PC-9 (cell line): ENCODE measurements around the gene MAGI1.

ENCODE experiments used
- EZH2 ChIP-seq: fragments of 200-600 bp; sonication (generic); IDR thresholded peaks from 2 replicates; pipeline ENCODE4 v1.8.0; 2017; ENCODE audit warnings: antibody characterized with exemption, low read depth
- TF ChIP-seq, protein P1 (sequence below): fragments of 200-600 bp; sonication (generic); conservative IDR thresholded peaks from 2 replicates; pipeline ENCODE4 v1.6.1; 2017; ENCODE audit warnings: mixed run types, antibody characterized with exemption, mild to moderate bottlenecking, moderate library complexity

DNA sequence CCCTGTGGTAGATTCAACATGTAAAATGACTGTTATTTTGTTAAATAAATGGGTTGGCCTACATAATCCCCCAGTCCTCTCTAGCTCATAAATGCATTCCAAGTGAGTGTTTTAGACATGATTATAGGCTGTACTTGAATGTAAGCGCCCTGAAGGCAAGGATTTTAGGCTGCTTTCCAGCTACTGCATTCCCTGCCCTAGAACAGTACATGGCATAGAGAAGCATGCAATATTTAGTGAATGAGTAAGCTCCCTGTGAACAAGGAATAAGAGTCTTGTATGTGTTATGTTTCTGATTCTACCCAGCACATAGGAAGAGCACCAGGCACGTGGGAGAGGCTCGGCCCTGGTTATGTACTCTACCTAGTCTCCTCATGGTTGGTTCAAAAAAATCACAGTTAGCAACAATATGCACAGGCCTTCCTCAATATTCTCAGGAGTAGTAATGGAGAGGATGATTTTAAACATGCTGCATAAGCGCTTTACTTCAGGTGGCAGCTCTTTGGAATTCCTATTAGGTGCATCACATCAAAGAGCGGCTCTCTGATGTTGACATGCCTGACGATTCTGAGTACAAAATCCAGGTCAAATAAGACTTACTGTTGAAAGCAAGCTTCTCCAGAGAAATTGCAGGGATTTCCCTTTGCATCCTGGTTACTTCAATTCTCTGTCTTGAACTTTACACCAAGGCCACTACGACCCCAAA, 456.6 kb downstream of the MAGI1 start:
- TF ChIP-seq, protein P1, sequence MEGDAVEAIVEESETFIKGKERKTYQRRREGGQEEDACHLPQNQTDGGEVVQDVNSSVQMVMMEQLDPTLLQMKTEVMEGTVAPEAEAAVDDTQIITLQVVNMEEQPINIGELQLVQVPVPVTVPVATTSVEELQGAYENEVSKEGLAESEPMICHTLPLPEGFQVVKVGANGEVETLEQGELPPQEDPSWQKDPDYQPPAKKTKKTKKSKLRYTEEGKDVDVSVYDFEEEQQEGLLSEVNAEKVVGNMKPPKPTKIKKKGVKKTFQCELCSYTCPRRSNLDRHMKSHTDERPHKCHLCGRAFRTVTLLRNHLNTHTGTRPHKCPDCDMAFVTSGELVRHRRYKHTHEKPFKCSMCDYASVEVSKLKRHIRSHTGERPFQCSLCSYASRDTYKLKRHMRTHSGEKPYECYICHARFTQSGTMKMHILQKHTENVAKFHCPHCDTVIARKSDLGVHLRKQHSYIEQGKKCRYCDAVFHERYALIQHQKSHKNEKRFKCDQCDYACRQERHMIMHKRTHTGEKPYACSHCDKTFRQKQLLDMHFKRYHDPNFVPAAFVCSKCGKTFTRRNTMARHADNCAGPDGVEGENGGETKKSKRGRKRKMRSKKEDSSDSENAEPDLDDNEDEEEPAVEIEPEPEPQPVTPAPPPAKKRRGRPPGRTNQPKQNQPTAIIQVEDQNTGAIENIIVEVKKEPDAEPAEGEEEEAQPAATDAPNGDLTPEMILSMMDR, result no peak
- TF ChIP-seq EZH2, result no peak
